Measurements from ENCODE around the gene KIF3B. TPM values are rescaled to one million over a fixed set of nuclear protein-coding genes. Genes with fewer than 3 reads are reported as not detected.
"Not testable (repeated sequence)": the region's sequence is repeated elsewhere in the genome, so short reads cannot be mapped to it uniquely, and the experiment has no call there.

The KIF3B gene
- total RNA-seq, 1 donor from 2014 or later = 24.3 TPM

DNA sequence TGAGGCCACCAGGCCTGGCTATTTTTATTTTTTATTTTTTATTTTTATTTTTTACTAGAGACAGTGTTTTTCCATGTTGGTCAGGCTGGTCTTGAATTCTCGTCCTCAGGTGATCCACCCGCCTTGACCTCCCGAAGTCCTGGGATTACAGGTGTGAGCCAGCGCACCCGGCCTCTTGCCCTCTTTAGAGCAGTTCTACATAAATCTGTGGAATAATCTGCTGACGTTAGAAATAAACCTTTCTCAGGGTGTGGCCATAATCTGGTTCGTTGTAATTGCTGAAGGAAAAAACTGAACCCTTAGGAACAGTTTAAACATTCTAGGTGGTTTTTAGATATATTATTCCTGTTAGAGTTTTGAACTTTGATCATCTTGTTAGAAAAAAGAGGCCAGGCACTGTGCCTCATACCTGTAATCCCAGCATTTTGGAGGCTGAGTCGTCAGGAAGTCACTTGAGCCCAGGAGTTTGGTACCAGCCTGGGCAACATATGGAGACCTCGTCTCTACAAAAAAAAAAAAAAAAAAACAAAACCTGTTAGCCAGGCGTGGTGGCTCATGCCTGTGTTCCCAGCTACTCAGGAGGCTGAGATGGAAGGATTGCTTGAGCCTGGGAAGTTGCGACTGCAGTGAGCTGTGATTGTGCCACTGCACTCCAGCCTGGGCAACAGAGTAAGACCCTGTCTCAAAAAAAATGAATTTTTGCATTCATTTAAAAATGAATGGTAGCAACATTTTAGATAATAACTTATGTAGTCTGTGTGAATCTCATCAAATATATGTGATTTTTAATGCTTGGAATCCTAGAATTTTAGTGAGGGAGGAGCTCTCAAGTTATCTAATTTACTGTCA, 104.9 kb downstream of the KIF3B start:
- DNase-seq (ENCODE audit: low read depth in 2 of 2) = no peak

DNA sequence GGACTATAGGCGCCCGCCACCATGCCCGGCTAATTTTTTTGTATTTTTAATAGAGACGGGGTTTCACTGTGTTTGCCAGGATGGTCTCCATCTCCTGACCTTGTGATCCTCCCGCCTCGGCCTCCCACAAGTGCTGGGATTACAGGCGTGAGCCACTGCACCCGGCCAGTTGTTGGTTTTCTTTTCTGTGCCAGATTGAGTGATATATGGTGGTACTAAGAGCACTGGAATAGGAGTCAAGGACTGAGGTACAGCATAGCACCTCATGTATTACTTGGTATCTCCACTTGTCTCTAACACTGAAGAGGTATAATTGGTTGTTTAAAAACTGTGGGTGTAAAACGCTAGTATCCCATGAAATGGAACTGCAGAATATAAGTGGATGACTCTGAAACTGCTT, 106.0 kb downstream of the KIF3B start:
- not testable (repeated sequence) for DNase-seq (ENCODE audit: low read depth in 2 of 2)

Other genes with a start within 250 kb of the KIF3B start
- gene HCK, start 225.4 kb upstream of the KIF3B start, total RNA-seq = not detected in 2 replicates
- 16.7 and 27.3 TPM in 2 replicates for gene TM9SF4, start 167.9 kb upstream of the KIF3B start, total RNA-seq
- gene PLAGL2, start 69.9 kb upstream of the KIF3B start, total RNA-seq = 2.3 and 3.5 TPM in 2 replicates
- gene POFUT1, start 69.8 kb upstream of the KIF3B start, total RNA-seq = 26.7 and 42.9 TPM in 2 replicates
- 27.3 and 48.4 TPM in 2 replicates for gene ASXL1, start 80.7 kb downstream of the KIF3B start, total RNA-seq

All from dermis microvascular lymphatic vessel endothelial cell (primary cell).